Measurements from ENCODE around the gene BTN1A1.
A peak's percentile ranks its signal among the peaks of the same experiment; 100 is the strongest.

The BTN1A1 gene

GRCh38 chr6:26554697-26555504 is 54.8 kb downstream of the BTN1A1 start:
- H3K27ac ChIP-seq = peak overlapping the region; percentile 77; the same call in 1 of the 2 replicates
- TF ChIP-seq CTCF (conservative IDR thresholded peaks at IDR 0.05) = no peak

GRCh38 chr6:26555505-26556262 is 55.6 kb downstream of the BTN1A1 start:
- no peak for TF ChIP-seq CTCF (conservative IDR thresholded peaks at IDR 0.05)
- no peak overlapping the region for H3K27ac ChIP-seq

- no peak for TF ChIP-seq CTCF (conservative IDR thresholded peaks at IDR 0.05)
- no peak overlapping the region for H3K27ac ChIP-seq
Observed at GRCh38 chr6:26556263-26557070, 56.4 kb downstream of the BTN1A1 start.

Data from VCaP (cell line).